ENCODE measurements around the gene MTURN. TPM values are rescaled to one million over a fixed set of nuclear protein-coding genes. Genes with fewer than 3 reads are reported as not detected.

MTURN gene
- polyA plus RNA-seq, 2 of the 4 experiments (the other 2 are of a cell fraction), result 2.3 to 2.5 TPM

GRCh38 chr7:30115709-30116297, 19.0 kb upstream of the MTURN start:
- POLR2A ChIA-PET, result no interaction called here
- CTCF ChIA-PET, result no interaction called here
- TF ChIP-seq ZC3H11A (IDR thresholded peaks at IDR 0.05) (no peak), CHD2 (IDR thresholded peaks at IDR 0.05; ENCODE audit: low read length, partially characterized antibody) (no peak), NPAS2 (CRISPR knock-in tag; IDR thresholded peaks at IDR 0.05; ENCODE audit: borderline replicate concordance) (no peak), CTCF (IDR thresholded peaks at IDR 0.05) (no peak), PBX3 (IDR thresholded peaks at IDR 0.05) (no peak), RAD21 (conservative IDR thresholded peaks at IDR 0.05 in 1 of 2, IDR thresholded peaks at IDR 0.05 in 1 of 2) (no peak), GATA3 (IDR thresholded peaks at IDR 0.05; ENCODE audit: borderline replicate concordance) (no peak), PHF8 (IDR thresholded peaks at IDR 0.05; ENCODE audit: borderline replicate concordance, low read depth) (no peak), SREBF2 (IDR thresholded peaks at IDR 0.05) (no peak), RCOR1 (IDR thresholded peaks at IDR 0.05; ENCODE audit: low read depth, low read length) (no peak), ESRRA (IDR thresholded peaks at IDR 0.05; ENCODE audit: borderline replicate concordance, low read length) (no peak), CBX8 (IDR thresholded peaks at IDR 0.05) (no peak), EHF (CRISPR knock-in tag; IDR thresholded peaks at IDR 0.05) (no peak), RNF2 (IDR thresholded peaks at IDR 0.05; ENCODE audit: borderline replicate concordance, low read depth) (no peak), ELK1 (IDR thresholded peaks at IDR 0.05; ENCODE audit: low read depth, low read length) (no peak)

GRCh38 chr7:30116771-30117170, 18.0 kb upstream of the MTURN start:
- Histone ChIP-seq H3K4me2 (no peak overlapping the region), H3K9me3 (peaks cover 20% of the 10 kb centered on the region; the same call in 2 of the 3 replicates), H3K4me1 (no peaks in the 10 kb centered on the region), H3K27ac (no peak overlapping the region), H3K4me3 (no peak overlapping the region)
- POLR2A ChIA-PET, result no interaction called here
- DNase-seq (ENCODE audit: low read depth in 1 of 2, low spot score in 1 of 2) (no peak), FAIRE-seq (no peak), ATAC-seq (no peak)
- 78% methylated on average over 6 of the region's 6 CpGs for WGBS (ENCODE audit: missing lambda C conversion rate)
- CTCF ChIA-PET, result no interaction called here
- no peak for TF ChIP-seq FOSL2 (IDR thresholded peaks at IDR 0.05)
- no peak for TF ChIP-seq FOSL2 (CRISPR knock-in tag; IDR thresholded peaks at IDR 0.05)
- TF ChIP-seq CHD4 (IDR thresholded peaks at IDR 0.05; ENCODE audit: borderline replicate concordance), result no peak
- TF ChIP-seq EP300 (IDR thresholded peaks at IDR 0.05), result no peak
- no peak for TF ChIP-seq CBX2 (IDR thresholded peaks at IDR 0.05; ENCODE audit: borderline replicate concordance, low read depth)
- no peak for TF ChIP-seq HES2 (IDR thresholded peaks at IDR 0.05)
- TF ChIP-seq CHD2 (IDR thresholded peaks at IDR 0.05; ENCODE audit: low read length, partially characterized antibody), result no peak
- no peak for TF ChIP-seq RCOR1 (IDR thresholded peaks at IDR 0.05; ENCODE audit: low read depth, low read length)
- TF ChIP-seq MAX (IDR thresholded peaks at IDR 0.05), result no peak
- no peak for TF ChIP-seq RARB (CRISPR knock-in tag; IDR thresholded peaks at IDR 0.05)
- TF ChIP-seq RNF2 (IDR thresholded peaks at IDR 0.05; ENCODE audit: borderline replicate concordance, low read depth), result no peak
- no peak for TF ChIP-seq HMGXB4 (CRISPR knock-in tag; IDR thresholded peaks at IDR 0.05; ENCODE audit: borderline replicate concordance)
- TF ChIP-seq CTCF (IDR thresholded peaks at IDR 0.05), result no peak
- TF ChIP-seq POLR2AphosphoS2 (conservative IDR thresholded peaks at IDR 0.05; ENCODE audit: low read length), result no peak
- TF ChIP-seq BHLHE40 (IDR thresholded peaks at IDR 0.05; ENCODE audit: low read depth, low read length), result no peak
- no peak for TF ChIP-seq RFX5 (IDR thresholded peaks at IDR 0.05)
- no peak for TF ChIP-seq EHF (CRISPR knock-in tag; IDR thresholded peaks at IDR 0.05)
- TF ChIP-seq E2F6 (IDR thresholded peaks at IDR 0.05; ENCODE audit: borderline replicate concordance, low read depth), result no peak

More at GRCh38 chr7:30115709-30116297, 19.0 kb upstream of the MTURN start:
- DNase-seq (ENCODE audit: low read depth in 1 of 2, low spot score in 1 of 2) (no peak), FAIRE-seq (peak; percentile 84), ATAC-seq (no peak)
- Histone ChIP-seq H3K4me2 (no peak overlapping the region), H3K4me1 (no peaks in the 10 kb centered on the region), H3K9me3 (peaks cover 20% of the 10 kb centered on the region; the same call in 2 of the 3 replicates), H3K27ac (no peak overlapping the region), H3K4me3 (no peak overlapping the region)
- WGBS (ENCODE audit: missing lambda C conversion rate), result 90% methylated on average over 34 of the region's 34 CpGs
